Posterior vena cava (tissue), 2 donors: ENCODE measurements around the gene OTUD4. TPM values are rescaled to one million over a fixed set of nuclear protein-coding genes. Genes with fewer than 3 reads are reported as not detected.
A peak's percentile ranks its signal among the peaks of the same experiment; 100 is the strongest.
"Not testable (repeated sequence)": the region's sequence is repeated elsewhere in the genome, so short reads cannot be mapped to it uniquely, and the experiment has no call there.

ENCODE experiments used
- DNase-seq: peaks from one replicate; pipeline ENCODE4 v3.0.0-alpha.2; 2020; ENCODE audit warnings: low spot score
- intact Hi-C, 2 donors: fragments of 100-400 bp; cut with DNase I; formaldehyde crosslinking; loops; one replicate each; pipeline versions ENCODE4 v1.14.1 to v1.14.2; 2022 to 2023
- total RNA-seq, 2 donors: library from RNA; stranded (reverse); fragmentation: NEBNext Ultra II Directional; extraction: Animal tissue kit (Norgen Biotek cat#: 25700); gene quantifications; one replicate each; pipeline ENCODE4 v1.2.1, GENCODE V29; 2021
- donor health status: DM: yes; HTN: yes; CAD: no.
- donor health status: DM: yes; HTN: yes; CAD: no.

The OTUD4 gene
- total RNA-seq, 2 donors from 2014 or later: 27.1 to 41.9 TPM

- intact Hi-C loops: no loop called here
- DNase-seq: no peak
Measured at GRCh38 chr4:145183023-145183422, 2.6 kb upstream of the OTUD4 start.

GRCh38 chr4:145182222-145182621 lies 1.8 kb upstream of the OTUD4 start:
- DNase-seq: no peak
- intact Hi-C loops: no loop called here

- intact Hi-C loops: no loop called here
- DNase-seq: no peak
Measured at GRCh38 chr4:145181091-145181501, 707 bp upstream of the OTUD4 start.

GRCh38 chr4:145179861-145180297 lies 510 bp downstream of the OTUD4 start:
- intact Hi-C loops, DNase-seq: not testable (repeated sequence)

GRCh38 chr4:145179281-145179860 lies 1.0 kb downstream of the OTUD4 start:
- intact Hi-C loops: no loop called here
- peak; percentile 93 for DNase-seq

- DNase-seq: no peak
Measured at GRCh38 chr4:145178740-145179280, 1.6 kb downstream of the OTUD4 start.

GRCh38 chr4:145177906-145178538 lies 2.4 kb downstream of the OTUD4 start:
- intact Hi-C loops: no loop called here
- DNase-seq: no peak

More at GRCh38 chr4:145178740-145179280, 1.6 kb downstream of the OTUD4 start:
- intact Hi-C loops: no loop called here

GRCh38 chr4:145177511-145177905 lies 2.9 kb downstream of the OTUD4 start:
- intact Hi-C loops: no loop called here
- DNase-seq: no peak

GRCh38 chr4:145176641-145177432 lies 3.6 kb downstream of the OTUD4 start:
- intact Hi-C loops: no loop called here
- no peak for DNase-seq

- DNase-seq: no peak
- intact Hi-C loops: no loop called here
Measured at GRCh38 chr4:145171911-145172310, 8.5 kb downstream of the OTUD4 start.

- intact Hi-C loops: no loop called here
- DNase-seq: no peak
Measured at GRCh38 chr4:145170223-145170622, 10.2 kb downstream of the OTUD4 start.

- intact Hi-C loops: no loop called here
- DNase-seq: no peak
Measured at GRCh38 chr4:145168581-145169187, 11.7 kb downstream of the OTUD4 start.

- intact Hi-C loops: no loop called here
- no peak for DNase-seq
Measured at GRCh38 chr4:145167887-145168286, 12.5 kb downstream of the OTUD4 start.

- intact Hi-C loops: no loop called here
- no peak for DNase-seq
Measured at GRCh38 chr4:145161549-145161948, 18.8 kb downstream of the OTUD4 start.

GRCh38 chr4:145156986-145157385 lies 23.4 kb downstream of the OTUD4 start:
- no peak for DNase-seq
- intact Hi-C loops: no loop called here

- intact Hi-C loops: no loop called here
- no peak for DNase-seq
Measured at GRCh38 chr4:145155268-145155870, 25.0 kb downstream of the OTUD4 start.

- intact Hi-C loops: no loop called here
- DNase-seq: no peak
Measured at GRCh38 chr4:145154573-145154972, 25.8 kb downstream of the OTUD4 start.

- intact Hi-C loops: no loop called here
- DNase-seq: no peak
Measured at GRCh38 chr4:145153904-145154298, 26.5 kb downstream of the OTUD4 start.

- intact Hi-C loops: no loop called here
- no peak for DNase-seq
Measured at GRCh38 chr4:145153181-145153903, 27.0 kb downstream of the OTUD4 start.
